HCT116 (cell line): ENCODE data around the gene CASP5. TPM values are rescaled to one million over a fixed set of nuclear protein-coding genes. Genes with fewer than 3 reads are reported as not detected.

ENCODE experiments used
- ATAC-seq: fragments of 200-7000 bp; cut with Tn5 transposase; 2 replicates; pipeline ENCODE4 v1.9.1; 2020; ENCODE audit warnings: mild to moderate bottlenecking, moderate library complexity
- BruUV-seq: library from RNA; stranded (reverse); fragments of 400-500 nt; replicated peaks from 2 replicates; lab custom pipeline; 2021; lab: Mats Ljungman, UMichigan
- CTCF ChIA-PET: fragments of 300-600 bp; sonication (Branson Sonifier 250); formaldehyde crosslinking; loops from one replicate; lab custom pipeline; 2021; ENCODE audit warnings: antibody characterized with exemption; lab: Charles Lee
- POLR2A ChIA-PET: fragments of 300-600, 350-600 bp; sonication (Branson Sonifier 250); formaldehyde crosslinking; loops from one replicate; lab custom pipeline; 2021; ENCODE audit warnings: antibody characterized with exemption; lab: Charles Lee
- RAD21 ChIA-PET, 2 experiments: fragments of 300-600 bp; sonication (Branson Sonifier 250); formaldehyde crosslinking; loops; one replicate each; lab custom pipeline; 2023; ENCODE audit warnings: low total read pairs in 2 of 2; ENCODE audit not compliant: uncharacterized antibody in 2 of 2, unreplicated experiment in 2 of 2, low non-redundant PET in 1 of 2; lab: Charles Lee
- DNase-seq: peaks from one replicate; pipeline ENCODE4 v3.0.0-alpha.2; 2010; ENCODE audit warnings: low read depth, low spot score
- H2AFZ ChIP-seq: fragments of 200-600 bp; shearing (Covaris generic), sonication (generic); 2 replicates; pipeline ENCODE4 v1.6.1; 2017; ENCODE audit warnings: low read depth, mixed run types, mixed read lengths, antibody characterized with exemption, low read length; ENCODE audit not compliant: poor library complexity, severe bottlenecking
- H3K27ac ChIP-seq: 2 replicates; pipeline ENCODE4 v1.5.1; 2012; ENCODE audit warnings: low read depth, low read length
- H3K27me3 ChIP-seq: fragments of 200-600 bp; sonication (generic); 2 replicates; pipeline ENCODE4 v1.6.1; 2016; ENCODE audit warnings: mixed run types, low read length, mixed read lengths; ENCODE audit not compliant: insufficient read depth
- H3K36me3 ChIP-seq, 2 experiments: fragments of 200-500 bp in 1 of 2; fragments of 200-600 bp in 1 of 2; sonication (Bioruptor generic) in 1 of 2; sonication (generic) in 1 of 2; 2 replicates each; pipeline versions ENCODE4 v1.5.1 to v1.6.1; 2014 to 2016; ENCODE audit warnings: low read length in 2 of 2, inconsistent platforms in 1 of 2, mixed read lengths in 1 of 2, mixed run types in 1 of 2; ENCODE audit not compliant: insufficient read depth in 2 of 2, control insufficient read depth in 1 of 2
- H3K4me1 ChIP-seq, 2 experiments: fragments of 200-600 bp in 1 of 2; sonication (generic) in 1 of 2; 2 replicates each; pipeline versions ENCODE4 v1.5.1 to v1.6.1; 2012 to 2017; ENCODE audit warnings: low read length in 2 of 2, inconsistent platforms in 1 of 2, mild to moderate bottlenecking in 1 of 2, mixed read lengths in 1 of 2, mixed run types in 1 of 2, moderate library complexity in 1 of 2; ENCODE audit not compliant: insufficient read depth in 2 of 2, control insufficient read depth in 1 of 2
- H3K4me2 ChIP-seq: fragments of 200-600 bp; sonication (generic); 2 replicates; pipeline ENCODE4 v1.6.1; 2017; ENCODE audit warnings: mixed run types, low read length, mixed read lengths
- H3K4me3 ChIP-seq, 2 experiments: fragments of 200-600 bp in 1 of 2; sonication (generic) in 1 of 2; replicated peaks in 1 of 2; 2 replicates each; pipeline ENCODE4 v1.5.1; 2011 to 2016; ENCODE audit warnings: low read length in 2 of 2, control low read depth in 1 of 2, low read depth in 1 of 2, mild to moderate bottlenecking in 1 of 2, mixed read lengths in 1 of 2, mixed run types in 1 of 2
- H3K79me2 ChIP-seq: fragments of 200-600 bp; sonication (generic); 2 replicates; pipeline ENCODE4 v1.6.1; 2017; ENCODE audit warnings: mild to moderate bottlenecking, mixed run types, low read length, moderate library complexity, mixed read lengths; ENCODE audit not compliant: insufficient read depth
- H3K9ac ChIP-seq: fragments of 200-600 bp; sonication (generic); 2 replicates; pipeline ENCODE4 v1.6.1; 2016; ENCODE audit warnings: low read length, mixed read lengths
- H3K9me2 ChIP-seq: fragments of 200-600 bp; sonication (generic), shearing (Covaris generic); 2 replicates; pipeline ENCODE4 v1.6.1; 2017; ENCODE audit warnings: mixed run types, mild to moderate bottlenecking, moderate library complexity; ENCODE audit not compliant: insufficient read depth
- H3K9me3 ChIP-seq, 2 experiments: fragments of 200-500 bp in 1 of 2; fragments of 200-600 bp in 1 of 2; sonication (Bioruptor generic) in 1 of 2; sonication (generic) in 1 of 2; 2 replicates each; pipeline ENCODE4 v1.6.1; 2014 to 2017; ENCODE audit warnings: low read length in 2 of 2, mixed read lengths in 2 of 2, inconsistent platforms in 1 of 2, low read depth in 1 of 2, mild to moderate bottlenecking in 1 of 2, mixed run types in 1 of 2, moderate library complexity in 1 of 2; ENCODE audit not compliant: control insufficient read depth in 1 of 2, insufficient read depth in 1 of 2
- H4K20me1 ChIP-seq: fragments of 200-600 bp; sonication (generic), shearing (Covaris generic); 2 replicates; pipeline ENCODE4 v1.6.1; 2017; ENCODE audit warnings: mixed run types, mild to moderate bottlenecking, moderate library complexity; ENCODE audit not compliant: insufficient read depth
- ATF3 ChIP-seq: IDR thresholded peaks from 2 replicates; pipeline ENCODE4 v1.6.1; 2012
- CEBPB ChIP-seq: IDR thresholded peaks from 2 replicates; pipeline ENCODE4 v1.6.1; 2012; ENCODE audit warnings: low read depth
- EZH2 ChIP-seq: fragments of 200-600 bp; sonication (generic); IDR thresholded peaks from 2 replicates; pipeline ENCODE4 v1.6.1; 2017; ENCODE audit warnings: antibody characterized with exemption, mixed run types
- JUND ChIP-seq: IDR thresholded peaks from 2 replicates; pipeline ENCODE4 v1.6.1; 2012
- POLR2A ChIP-seq: IDR thresholded peaks from 2 replicates; pipeline ENCODE4 v1.7.0; 2011; ENCODE audit warnings: borderline replicate concordance; ENCODE audit not compliant: insufficient read depth, insufficient read length; ENCODE audit errors: extremely low read depth
- POLR2AphosphoS5 ChIP-seq: IDR thresholded peaks from 2 replicates; pipeline ENCODE4 v1.6.1; 2011; ENCODE audit warnings: mild to moderate bottlenecking, low read depth, low read length, moderate library complexity
- RAD21 ChIP-seq: IDR thresholded peaks from 2 replicates; pipeline ENCODE4 v1.6.1; 2012; ENCODE audit warnings: low read depth, mild to moderate bottlenecking
- REST ChIP-seq: IDR thresholded peaks from 2 replicates; pipeline ENCODE4 v1.6.1; 2012; ENCODE audit warnings: low read depth
- SIN3A ChIP-seq: IDR thresholded peaks from 2 replicates; pipeline ENCODE4 v1.6.1; 2012; ENCODE audit warnings: low read depth
- TCF7L2 ChIP-seq: IDR thresholded peaks from 2 replicates; pipeline ENCODE4 v1.7.0; 2011; ENCODE audit warnings: borderline replicate concordance, inconsistent platforms; ENCODE audit not compliant: insufficient read depth, insufficient read length; ENCODE audit errors: extremely low read depth
- intact Hi-C: fragments of 100-400 bp; cut with micrococcal nuclease; formaldehyde crosslinking; loops from 2 replicates; pipeline ENCODE4 v1.10.0; 2022
- total RNA-seq: library from RNA; stranded (reverse); gene quantifications from one replicate; pipeline ENCODE4 v1.2.1, GENCODE V29; 2021; ENCODE audit not compliant: unreplicated experiment
- TF ChIP-seq, protein P1 (sequence below): IDR thresholded peaks from 2 replicates; pipeline ENCODE4 v1.6.1; 2011; ENCODE audit warnings: mild to moderate bottlenecking, low read length, moderate library complexity; ENCODE audit not compliant: insufficient replicate concordance; ENCODE audit errors: extremely low read depth
- TF ChIP-seq, protein P2 (sequence below), 3 experiments: fragments of 200-600 bp in 1 of 3; sonication (generic) in 1 of 3; IDR thresholded peaks in 2 of 3; conservative IDR thresholded peaks in 1 of 3; 2 replicates each; pipeline ENCODE4 v1.5.1; 2012 to 2017; ENCODE audit warnings: low read depth in 2 of 3, low read length in 2 of 3, antibody characterized with exemption in 1 of 3, borderline replicate concordance in 1 of 3, control low read depth in 1 of 3, mild to moderate bottlenecking in 1 of 3, mixed read lengths in 1 of 3, mixed run types in 1 of 3, moderate library complexity in 1 of 3; ENCODE audit not compliant: insufficient read depth in 1 of 3

The CASP5 gene
- total RNA-seq, 1 experiment from 2014 or later = not detected

DNA sequence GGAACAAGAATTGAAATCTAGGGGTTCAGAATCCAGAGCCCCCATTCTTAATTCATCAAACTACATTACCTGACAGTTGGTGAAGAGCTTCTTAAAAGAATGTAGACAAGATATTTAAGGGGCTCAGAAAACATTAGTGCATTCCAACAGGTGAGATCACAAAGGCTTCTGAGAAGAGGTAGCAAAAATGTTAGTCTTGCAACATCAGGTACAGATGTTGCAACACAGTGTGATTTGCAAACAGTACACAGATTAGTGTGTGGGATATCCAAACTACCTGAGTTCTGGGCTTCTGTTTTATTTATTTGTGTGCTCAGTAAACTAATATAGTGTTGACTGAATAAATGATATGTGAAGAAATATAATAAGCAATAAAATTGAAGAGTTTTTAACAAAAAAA is 66.4 kb downstream of the CASP5 start:
- Histone ChIP-seq H3K4me3 (no peak overlapping the region), H3K79me2 (no peaks in the 10 kb centered on the region), H3K27ac (no peak overlapping the region)
- no peak for DNase-seq
- ChIA-PET CTCF (no interaction called here), POLR2A (no interaction called here)
- TF ChIP-seq, protein P1, sequence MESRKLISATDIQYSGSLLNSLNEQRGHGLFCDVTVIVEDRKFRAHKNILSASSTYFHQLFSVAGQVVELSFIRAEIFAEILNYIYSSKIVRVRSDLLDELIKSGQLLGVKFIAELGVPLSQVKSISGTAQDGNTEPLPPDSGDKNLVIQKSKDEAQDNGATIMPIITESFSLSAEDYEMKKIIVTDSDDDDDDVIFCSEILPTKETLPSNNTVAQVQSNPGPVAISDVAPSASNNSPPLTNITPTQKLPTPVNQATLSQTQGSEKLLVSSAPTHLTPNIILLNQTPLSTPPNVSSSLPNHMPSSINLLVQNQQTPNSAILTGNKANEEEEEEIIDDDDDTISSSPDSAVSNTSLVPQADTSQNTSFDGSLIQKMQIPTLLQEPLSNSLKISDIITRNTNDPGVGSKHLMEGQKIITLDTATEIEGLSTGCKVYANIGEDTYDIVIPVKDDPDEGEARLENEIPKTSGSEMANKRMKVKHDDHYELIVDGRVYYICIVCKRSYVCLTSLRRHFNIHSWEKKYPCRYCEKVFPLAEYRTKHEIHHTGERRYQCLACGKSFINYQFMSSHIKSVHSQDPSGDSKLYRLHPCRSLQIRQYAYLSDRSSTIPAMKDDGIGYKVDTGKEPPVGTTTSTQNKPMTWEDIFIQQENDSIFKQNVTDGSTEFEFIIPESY = no peak
- TF ChIP-seq CEBPB = peak; percentile 93
- TF ChIP-seq, all 23 proteins: peak for 1
- intact Hi-C loops = no loop called here
- no peak overlapping the region for H3K4me2 ChIP-seq
- no TSS peak for BruUV-seq
- H3K9me3 ChIP-seq = no peaks in the 10 kb centered on the region
- H3K4me1 ChIP-seq = no peaks in the 10 kb centered on the region
- no peaks in the 10 kb centered on the region for H3K36me3 ChIP-seq
- H3K9ac ChIP-seq = no peak overlapping the region
- H3K9me2 ChIP-seq = no peaks in the 10 kb centered on the region
- H3K27me3 ChIP-seq = no peaks in the 10 kb centered on the region
- RAD21 ChIA-PET = no interaction called here
- no peak for ATAC-seq
- H4K20me1 ChIP-seq = no peaks in the 10 kb centered on the region
- no peak overlapping the region for H2AFZ ChIP-seq

GRCh38 chr11:104946907-104947306 is 76.1 kb downstream of the CASP5 start:
- H2AFZ ChIP-seq = no peak overlapping the region
- RAD21 ChIA-PET = no interaction called here
- no peaks in the 10 kb centered on the region for H3K27me3 ChIP-seq
- no peak overlapping the region for H3K9ac ChIP-seq
- no TSS peak for BruUV-seq
- H3K4me1 ChIP-seq = no peaks in the 10 kb centered on the region
- H3K36me3 ChIP-seq = no peaks in the 10 kb centered on the region
- no peaks in the 10 kb centered on the region for H3K79me2 ChIP-seq
- H3K27ac ChIP-seq = no peak overlapping the region
- POLR2A ChIA-PET = no interaction called here
- CTCF ChIA-PET = interaction anchor here (1.8 kb wide), 1 partner anchor 915 kb away, joined by 5 read pairs; no protein-coding TSS in a partner anchor
- peak; percentile 79 for ATAC-seq
- peak; percentile 35 for DNase-seq
- no peaks in the 10 kb centered on the region for H3K9me2 ChIP-seq
- intact Hi-C loops = loop anchor here (2.0 kb wide), 1 partner anchor 916 kb away; no protein-coding TSS in a partner anchor
- H4K20me1 ChIP-seq = no peaks in the 10 kb centered on the region
- H3K9me3 ChIP-seq = no peaks in the 10 kb centered on the region
- no peak overlapping the region for H3K4me2 ChIP-seq
- no peak overlapping the region for H3K4me3 ChIP-seq
- TF ChIP-seq REST (no peak), TCF7L2 (no peak), EZH2 (no peak), JUND (no peak), POLR2AphosphoS5 (no peak), SIN3A (no peak), POLR2A (no peak), RAD21 (peak; percentile 47), ATF3 (no peak)
- TF ChIP-seq, protein P2, sequence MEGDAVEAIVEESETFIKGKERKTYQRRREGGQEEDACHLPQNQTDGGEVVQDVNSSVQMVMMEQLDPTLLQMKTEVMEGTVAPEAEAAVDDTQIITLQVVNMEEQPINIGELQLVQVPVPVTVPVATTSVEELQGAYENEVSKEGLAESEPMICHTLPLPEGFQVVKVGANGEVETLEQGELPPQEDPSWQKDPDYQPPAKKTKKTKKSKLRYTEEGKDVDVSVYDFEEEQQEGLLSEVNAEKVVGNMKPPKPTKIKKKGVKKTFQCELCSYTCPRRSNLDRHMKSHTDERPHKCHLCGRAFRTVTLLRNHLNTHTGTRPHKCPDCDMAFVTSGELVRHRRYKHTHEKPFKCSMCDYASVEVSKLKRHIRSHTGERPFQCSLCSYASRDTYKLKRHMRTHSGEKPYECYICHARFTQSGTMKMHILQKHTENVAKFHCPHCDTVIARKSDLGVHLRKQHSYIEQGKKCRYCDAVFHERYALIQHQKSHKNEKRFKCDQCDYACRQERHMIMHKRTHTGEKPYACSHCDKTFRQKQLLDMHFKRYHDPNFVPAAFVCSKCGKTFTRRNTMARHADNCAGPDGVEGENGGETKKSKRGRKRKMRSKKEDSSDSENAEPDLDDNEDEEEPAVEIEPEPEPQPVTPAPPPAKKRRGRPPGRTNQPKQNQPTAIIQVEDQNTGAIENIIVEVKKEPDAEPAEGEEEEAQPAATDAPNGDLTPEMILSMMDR (IDR thresholded peaks at IDR 0.05 in 2 of 3, conservative IDR thresholded peaks at IDR 0.05 in 1 of 3; ENCODE audit: borderline replicate concordance in 1 of 3, insufficient read depth in 1 of 3, low read depth in 2 of 3, low read length in 2 of 3) = peak; percentile 21 to 65 (median 47); a peak in 4 of 6 replicates
